ENCODE measurements around the gene DCAF8. TPM values are rescaled to one million over a fixed set of nuclear protein-coding genes. Genes with fewer than 3 reads are reported as not detected.
A peak's percentile ranks its signal among the peaks of the same experiment; 100 is the strongest.

Gene DCAF8
- total and polyA plus RNA-seq, 2 of the 4 experiments (the other 2 are of a cell fraction): 83.3 to 83.8 TPM

- H3K4me2 ChIP-seq (ENCODE audit: low read depth, low read length): peak overlapping the region; percentile 16; the same call in 1 of the 2 replicates
- no peak overlapping the region for H3K18ac ChIP-seq (ENCODE audit: low read depth, low read length)
- peaks cover 2% of the 10 kb centered on the region; the same call in 1 of the 2 replicates for H3K4me1 ChIP-seq (ENCODE audit: control insufficient read depth, insufficient read depth, low read length)
- peaks cover 4% of the 10 kb centered on the region for H3K9me1 ChIP-seq (ENCODE audit: insufficient read depth, low read length)
- no peak overlapping the region for H3K56ac ChIP-seq (ENCODE audit: extremely low read depth, insufficient read depth, low read length)
- H4K5ac ChIP-seq (ENCODE audit: low read depth, low read length): no peak overlapping the region
- DNase-seq (peak; percentile 76), ATAC-seq (ENCODE audit: low read depth) (peak; percentile 22)
- no peak overlapping the region for H4K91ac ChIP-seq (ENCODE audit: insufficient read depth, low read depth, low read length)
- no peak overlapping the region for H3K4ac ChIP-seq (ENCODE audit: low read depth, low read length)
- H2AK9ac ChIP-seq (replicated peaks; ENCODE audit: low read depth, low read length, poor library complexity): no peak overlapping the region
- WGBS, 2 experiments (ENCODE audit: extremely low coverage in 2 of 2, insufficient read length in 1 of 2): no CpG with 5 or more reads among the region's 3 CpGs
- no peaks in the 10 kb centered on the region for H3K9me3 ChIP-seq (ENCODE audit: control insufficient read depth, insufficient read depth, low read length)
- no peaks in the 10 kb centered on the region for H3K27me3 ChIP-seq (ENCODE audit: control insufficient read depth, insufficient read depth, low read length)
- dilution Hi-C loops (cut with HindIII; ENCODE audit: low sequenced_read_pairs, unreplicated experiment): no loop called here
- no peak overlapping the region for H2AK5ac ChIP-seq (ENCODE audit: low read depth, low read length)
- H2AFZ ChIP-seq (replicated peaks; ENCODE audit: low read length, poor library complexity): no peak overlapping the region
- peaks cover 22% of the 10 kb centered on the region for H4K20me1 ChIP-seq (ENCODE audit: insufficient read depth, low read length)
- no peak overlapping the region for H3K9ac ChIP-seq (ENCODE audit: low read depth, low read length)
- peaks cover 2% of the 10 kb centered on the region; the same call in 1 of the 2 replicates for H3K36me3 ChIP-seq (ENCODE audit: control insufficient read depth, insufficient read depth, low read length)
- BruUV-seq (replicated peaks): no TSS peak
- H4K8ac ChIP-seq (ENCODE audit: low read depth in 2 of 2, low read length in 2 of 2): no peak overlapping the region
- ChIA-PET POLR2A (ENCODE audit: unreplicated experiment) (no interaction called here), CTCF (interaction anchor here (0.6 to 1.0 kb wide), 2 partner anchors 9 to 63 kb away, joined by 3 read pairs; no protein-coding TSS in a partner anchor)
- H2BK120ac ChIP-seq (ENCODE audit: low read depth, low read length): no peak overlapping the region
- intact Hi-C loops (cut with micrococcal nuclease): no loop called here
- no peak overlapping the region for H3K4me3 ChIP-seq (ENCODE audit: insufficient read depth, low read depth, low read length)
- H3K23ac ChIP-seq (ENCODE audit: low read depth, low read length): no peak overlapping the region
- in situ Hi-C loops (cut with MboI; ENCODE audit: low sequenced_read_pairs): no loop called here
- H2BK20ac ChIP-seq (ENCODE audit: low read depth, low read length): no peak overlapping the region
- H2BK15ac ChIP-seq (ENCODE audit: low read depth, low read length): no peak overlapping the region
- no peak overlapping the region for H2BK5ac ChIP-seq (ENCODE audit: low read depth, low read length, poor library complexity, severe bottlenecking)
- TF ChIP-seq RFX5 (IDR thresholded peaks at IDR 0.05; ENCODE audit: low read depth, low read length) (no peak), ELK1 (IDR thresholded peaks at IDR 0.05; ENCODE audit: borderline replicate concordance, low read depth, low read length) (no peak), SMC3 (IDR thresholded peaks at IDR 0.05; ENCODE audit: low read depth, low read length) (no peak), MAZ (IDR thresholded peaks at IDR 0.05; ENCODE audit: borderline replicate concordance, low read depth, low read length) (no peak), BHLHE40 (IDR thresholded peaks at IDR 0.05; ENCODE audit: low read depth, low read length) (peak; percentile 80), RCOR1 (IDR thresholded peaks at IDR 0.05; ENCODE audit: insufficient replicate concordance, low read length) (no peak), MAFK (IDR thresholded peaks at IDR 0.05; ENCODE audit: low read depth, low read length) (no peak)
- H3K14ac ChIP-seq (replicated peaks; ENCODE audit: low read depth, low read length): no peak overlapping the region
- no peak overlapping the region; the same call in 1 of the 2 replicates for H3K27ac ChIP-seq (ENCODE audit: insufficient read depth, low read length)
- H3K79me1 ChIP-seq (ENCODE audit: low read depth in 1 of 2, low read length in 2 of 2): peaks cover 15 to 52% of the 10 kb centered on the region in 2 experiments; a peak in 3 of 4 replicates
Measured at GRCh38 chr1:160256396-160257046, 5.8 kb downstream of the DCAF8 start.

All from IMR-90 (cell line).